Measurements from ENCODE around the gene CCL17.
"Not testable (repeated sequence)": the region's sequence is repeated elsewhere in the genome, so short reads cannot be mapped to it uniquely, and the experiment has no call there.

Gene CCL17

DNA sequence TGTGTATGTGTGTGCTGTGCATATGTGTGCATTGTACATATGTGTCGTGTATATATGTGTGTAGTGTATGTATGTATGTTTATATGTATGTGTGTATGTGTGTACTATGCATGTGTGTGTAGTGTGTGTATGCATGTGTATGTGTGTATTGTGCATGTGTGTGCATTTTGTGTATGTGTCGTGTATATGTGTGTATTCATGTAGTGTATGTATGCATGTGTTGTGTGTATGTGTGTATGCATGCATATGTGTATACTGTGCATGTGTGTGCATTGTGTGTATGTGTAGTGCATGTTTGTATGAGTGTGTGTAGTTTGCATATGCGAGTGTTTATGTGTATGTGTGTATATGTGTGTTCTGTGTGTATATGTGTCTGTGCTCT, 15.5 kb upstream of the CCL17 start:
- H3K4me1 ChIP-seq (ENCODE audit: control insufficient read depth, insufficient read depth, low read length) = no peaks in the 10 kb centered on the region
- H3K9me3 ChIP-seq (replicated peaks; ENCODE audit: low read length) = no peaks in the 10 kb centered on the region
- H3K4me3 ChIP-seq (ENCODE audit: low read length) = no peak overlapping the region
- H3K4me2 ChIP-seq (ENCODE audit: low read length) = no peak overlapping the region
- peaks cover 49% of the 10 kb centered on the region for H3K27me3 ChIP-seq (ENCODE audit: control insufficient read depth, insufficient read depth, low read length)
- H3K9ac ChIP-seq (ENCODE audit: low read depth, low read length) = no peak overlapping the region
- no peaks in the 10 kb centered on the region for H3K36me3 ChIP-seq (ENCODE audit: insufficient read depth, low read length)

DNA sequence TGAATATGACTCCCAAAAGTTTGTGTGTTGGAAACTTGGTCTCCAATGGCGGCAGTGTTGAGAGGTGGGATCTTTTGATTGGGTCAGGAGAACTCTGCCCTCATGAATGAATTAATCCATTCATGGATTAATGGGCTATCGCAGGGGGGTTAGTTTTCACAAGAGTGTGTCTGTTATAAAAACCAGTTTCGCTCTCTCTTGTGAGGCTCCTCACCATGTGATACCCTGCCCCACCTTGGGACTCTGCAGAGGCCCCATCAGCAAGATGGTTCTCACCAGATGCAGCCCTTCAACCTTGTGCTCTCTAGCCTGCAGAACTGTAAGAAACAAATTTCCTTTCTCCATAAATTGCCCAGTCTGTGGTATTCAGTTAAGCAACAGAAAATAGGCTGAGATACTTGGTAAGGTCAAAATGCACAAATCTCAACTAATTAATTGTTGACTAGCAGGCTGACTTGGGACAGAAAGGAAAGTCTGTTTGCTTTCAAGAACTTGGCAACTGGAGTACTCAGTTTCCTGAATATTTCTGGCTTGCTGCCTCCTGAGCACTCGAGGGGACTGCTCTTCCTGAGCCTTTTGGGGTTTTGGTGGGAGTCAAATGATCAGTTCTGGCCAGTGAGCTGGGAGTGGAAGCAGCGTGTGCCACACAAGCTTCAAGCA, 13.8 kb upstream of the CCL17 start:
- H3K9ac ChIP-seq (ENCODE audit: low read depth, low read length) = no peak overlapping the region
- no peaks in the 10 kb centered on the region for H3K4me1 ChIP-seq (ENCODE audit: control insufficient read depth, insufficient read depth, low read length)
- H3K27me3 ChIP-seq (ENCODE audit: control insufficient read depth, insufficient read depth, low read length) = peaks cover 38% of the 10 kb centered on the region
- no peaks in the 10 kb centered on the region for H3K9me3 ChIP-seq (replicated peaks; ENCODE audit: low read length)
- H3K36me3 ChIP-seq (ENCODE audit: insufficient read depth, low read length) = no peaks in the 10 kb centered on the region
- no peak overlapping the region for H3K4me2 ChIP-seq (ENCODE audit: low read length)
- no peak overlapping the region for H3K4me3 ChIP-seq (ENCODE audit: low read length)

DNA sequence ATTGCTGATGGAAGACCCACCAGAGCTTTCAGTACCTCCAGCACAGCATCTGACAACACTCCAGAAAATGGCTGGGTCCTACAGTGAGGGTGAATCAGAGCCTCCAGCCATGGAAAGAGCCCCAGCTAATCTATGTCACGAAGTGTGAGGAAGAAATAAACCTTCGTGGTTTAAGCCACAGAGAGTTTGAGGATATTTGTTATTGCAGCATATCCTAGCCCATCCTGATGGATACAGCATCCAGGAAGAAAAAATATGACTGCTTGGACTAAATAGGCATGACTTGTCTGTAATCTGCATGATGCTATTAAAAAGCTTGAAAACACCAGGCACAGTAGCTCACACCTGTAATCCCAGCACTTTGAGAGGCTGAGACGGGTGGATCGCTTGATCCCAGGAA, 13.3 kb upstream of the CCL17 start:
- no peak overlapping the region for H3K9ac ChIP-seq (ENCODE audit: low read depth, low read length)
- H3K36me3 ChIP-seq (ENCODE audit: insufficient read depth, low read length) = no peaks in the 10 kb centered on the region
- no peak overlapping the region for H3K4me3 ChIP-seq (ENCODE audit: low read length)
- peaks cover 36% of the 10 kb centered on the region for H3K27me3 ChIP-seq (ENCODE audit: control insufficient read depth, insufficient read depth, low read length)
- no peak overlapping the region for H3K4me2 ChIP-seq (ENCODE audit: low read length)
- H3K9me3 ChIP-seq (replicated peaks; ENCODE audit: low read length) = no peaks in the 10 kb centered on the region
- H3K4me1 ChIP-seq (ENCODE audit: control insufficient read depth, insufficient read depth, low read length) = no peaks in the 10 kb centered on the region

DNA sequence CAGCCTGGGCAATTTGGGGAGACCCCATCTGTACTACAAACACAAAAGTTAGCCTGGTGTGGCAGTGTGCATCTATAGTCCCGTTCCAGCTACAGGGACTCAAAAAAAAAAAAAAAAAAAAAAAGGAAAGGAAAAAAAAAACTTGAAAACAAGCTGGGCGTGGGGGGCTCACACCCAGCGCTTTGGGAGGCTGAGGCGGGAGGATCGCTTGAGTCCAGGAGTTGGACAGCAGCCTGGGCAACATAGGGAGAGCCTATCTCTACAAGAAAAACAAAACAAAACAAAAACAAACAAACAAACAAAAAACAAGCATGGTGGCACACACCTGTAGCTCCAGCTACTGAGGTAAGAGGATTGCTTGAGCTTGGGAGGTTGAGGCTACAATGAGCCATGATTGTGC, 12.9 kb upstream of the CCL17 start:
- H3K4me2 ChIP-seq (ENCODE audit: low read length) = no peak overlapping the region
- no peaks in the 10 kb centered on the region for H3K4me1 ChIP-seq (ENCODE audit: control insufficient read depth, insufficient read depth, low read length)
- no peak overlapping the region for H3K9ac ChIP-seq (ENCODE audit: low read depth, low read length)
- H3K27me3 ChIP-seq (ENCODE audit: control insufficient read depth, insufficient read depth, low read length) = peaks cover 34% of the 10 kb centered on the region
- no peaks in the 10 kb centered on the region for H3K9me3 ChIP-seq (replicated peaks; ENCODE audit: low read length)
- no peak overlapping the region for H3K4me3 ChIP-seq (ENCODE audit: low read length)
- no peaks in the 10 kb centered on the region for H3K36me3 ChIP-seq (ENCODE audit: insufficient read depth, low read length)

DNA sequence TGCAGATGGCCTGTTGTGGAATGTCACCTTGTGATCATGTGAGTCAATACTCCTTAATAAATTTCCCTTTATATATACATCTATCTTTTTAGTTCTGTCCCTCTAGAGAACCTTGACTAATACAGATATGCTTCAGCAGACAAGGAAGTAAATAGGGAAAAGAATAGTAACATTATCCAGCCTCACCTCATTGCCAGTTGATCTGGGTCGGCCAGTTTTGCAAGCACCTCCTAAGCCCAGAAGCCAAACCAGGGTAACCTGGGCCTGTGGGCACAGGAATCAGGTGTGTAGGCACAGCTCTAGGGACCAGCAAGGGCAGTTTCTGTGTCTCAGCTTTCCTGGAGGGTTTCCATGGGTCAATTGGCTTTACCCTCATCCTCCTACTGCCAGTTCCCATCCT, 11.9 kb upstream of the CCL17 start:
- Histone ChIP-seq H3K36me3 (ENCODE audit: insufficient read depth, low read length) (no peaks in the 10 kb centered on the region), H3K9me3 (replicated peaks; ENCODE audit: low read length) (no peaks in the 10 kb centered on the region), H3K4me1 (ENCODE audit: control insufficient read depth, insufficient read depth, low read length) (no peaks in the 10 kb centered on the region), H3K9ac (ENCODE audit: low read depth, low read length) (no peak overlapping the region), H3K27me3 (ENCODE audit: control insufficient read depth, insufficient read depth, low read length) (peaks cover 43% of the 10 kb centered on the region), H3K4me3 (ENCODE audit: low read length) (no peak overlapping the region), H3K4me2 (ENCODE audit: low read length) (no peak overlapping the region)

DNA sequence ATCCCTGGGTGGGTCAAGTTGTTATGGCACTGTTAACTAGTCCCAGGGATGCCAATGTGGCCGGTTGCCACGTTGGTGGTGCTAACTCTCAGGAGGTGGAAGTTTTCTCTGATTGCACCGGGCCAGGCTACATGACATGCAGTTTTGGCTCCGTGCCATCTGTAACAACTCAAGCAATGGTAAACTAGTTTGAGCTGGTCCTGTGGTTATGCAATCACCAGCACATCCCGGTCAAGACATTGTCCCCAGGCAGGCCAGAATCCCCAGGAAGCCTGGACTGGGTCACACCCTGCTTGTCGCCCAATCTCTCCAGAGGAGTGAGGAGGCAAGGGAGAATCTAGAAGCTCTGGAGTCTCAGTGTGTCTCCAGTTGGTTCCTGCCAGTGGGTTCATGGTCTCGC, 10.1 kb upstream of the CCL17 start:
- no peak overlapping the region for H3K9ac ChIP-seq (ENCODE audit: low read depth, low read length)
- peaks cover 49% of the 10 kb centered on the region for H3K27me3 ChIP-seq (ENCODE audit: control insufficient read depth, insufficient read depth, low read length)
- no peaks in the 10 kb centered on the region for H3K9me3 ChIP-seq (replicated peaks; ENCODE audit: low read length)
- H3K4me3 ChIP-seq (ENCODE audit: low read length) = no peak overlapping the region
- no peak overlapping the region for H3K4me2 ChIP-seq (ENCODE audit: low read length)
- H3K4me1 ChIP-seq (ENCODE audit: control insufficient read depth, insufficient read depth, low read length) = no peaks in the 10 kb centered on the region
- no peaks in the 10 kb centered on the region for H3K36me3 ChIP-seq (ENCODE audit: insufficient read depth, low read length)

DNA sequence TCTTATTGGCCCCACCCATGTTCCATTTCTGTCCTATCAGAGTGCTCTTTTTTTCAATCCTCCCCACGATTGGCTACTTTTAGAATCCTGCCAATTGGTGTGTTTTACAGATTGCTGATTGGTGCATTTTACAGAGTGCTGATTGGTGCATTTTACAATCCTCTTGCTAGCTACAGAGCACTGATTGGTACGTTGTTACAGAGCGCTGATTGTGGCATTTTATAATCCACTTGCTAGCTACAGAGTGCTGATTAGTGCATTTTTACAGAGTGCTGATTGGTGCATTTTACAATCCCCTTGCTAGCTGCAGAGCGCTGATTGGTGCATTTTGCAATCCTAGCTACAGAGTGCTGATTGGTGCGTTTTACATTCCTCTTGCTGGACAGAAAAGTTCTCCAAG, 9.5 kb upstream of the CCL17 start:
- Histone ChIP-seq H3K9me3 (replicated peaks; ENCODE audit: low read length) (no peaks in the 10 kb centered on the region), H3K4me3 (ENCODE audit: low read length) (no peak overlapping the region), H3K36me3 (ENCODE audit: insufficient read depth, low read length) (no peaks in the 10 kb centered on the region), H3K9ac (ENCODE audit: low read depth, low read length) (no peak overlapping the region), H3K27me3 (ENCODE audit: control insufficient read depth, insufficient read depth, low read length) (peaks cover 43% of the 10 kb centered on the region), H3K4me1 (ENCODE audit: control insufficient read depth, insufficient read depth, low read length) (no peaks in the 10 kb centered on the region), H3K4me2 (ENCODE audit: low read length) (no peak overlapping the region)

DNA sequence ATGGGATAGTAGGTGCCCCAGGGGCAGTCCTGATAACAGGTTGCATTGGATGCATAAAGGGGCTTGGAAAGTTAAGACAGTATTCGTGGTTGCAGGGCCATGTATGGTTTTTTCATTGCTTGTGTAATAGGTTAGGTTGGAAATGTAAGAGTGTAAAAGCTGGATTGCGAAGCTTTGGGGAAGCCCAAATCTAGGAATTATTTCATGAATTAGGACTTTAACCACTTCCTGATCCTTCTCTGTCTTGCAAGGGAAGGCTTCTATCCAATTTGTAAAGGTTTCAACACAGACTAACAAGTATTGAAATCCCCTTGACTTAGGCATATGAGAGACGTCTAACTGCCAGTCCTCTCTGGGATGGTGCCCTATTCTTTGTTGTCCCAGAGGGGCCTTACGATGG, 7.8 kb upstream of the CCL17 start:
- Histone ChIP-seq H3K9me3 (replicated peaks; ENCODE audit: low read length) (no peaks in the 10 kb centered on the region), H3K27me3 (ENCODE audit: control insufficient read depth, insufficient read depth, low read length) (peaks cover 37% of the 10 kb centered on the region), H3K4me1 (ENCODE audit: control insufficient read depth, insufficient read depth, low read length) (no peaks in the 10 kb centered on the region), H3K36me3 (ENCODE audit: insufficient read depth, low read length) (no peaks in the 10 kb centered on the region), H3K9ac (ENCODE audit: low read depth, low read length) (no peak overlapping the region), H3K4me2 (ENCODE audit: low read length) (no peak overlapping the region), H3K4me3 (ENCODE audit: low read length) (no peak overlapping the region)

DNA sequence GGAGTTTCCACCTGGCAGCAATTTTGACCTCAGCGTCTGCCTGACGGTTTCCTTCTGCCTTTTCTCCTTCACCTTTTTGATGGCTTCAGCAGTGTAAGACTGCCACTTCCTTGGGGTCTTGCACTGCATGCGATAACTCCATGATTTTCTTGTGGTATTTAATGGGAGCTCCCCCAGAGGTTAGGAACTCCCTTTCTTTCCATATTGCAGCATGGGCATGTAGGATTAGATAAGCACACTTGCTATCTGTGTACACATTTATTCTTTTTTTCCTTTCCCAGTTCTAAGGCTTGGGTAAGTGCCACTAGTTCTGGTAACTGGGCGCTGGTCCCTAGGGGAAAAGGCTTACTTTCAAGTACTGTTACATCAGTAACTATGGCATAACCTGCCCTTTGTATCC, 7.1 kb upstream of the CCL17 start:
- H3K4me3 ChIP-seq (ENCODE audit: low read length); H3K9me3 ChIP-seq (replicated peaks; ENCODE audit: low read length); H3K9ac ChIP-seq (ENCODE audit: low read depth, low read length); H3K4me1 ChIP-seq (ENCODE audit: control insufficient read depth, insufficient read depth, low read length); H3K4me2 ChIP-seq (ENCODE audit: low read length); H3K36me3 ChIP-seq (ENCODE audit: insufficient read depth, low read length): not testable (repeated sequence)
- peaks cover 41% of the 10 kb centered on the region for H3K27me3 ChIP-seq (ENCODE audit: control insufficient read depth, insufficient read depth, low read length)

DNA sequence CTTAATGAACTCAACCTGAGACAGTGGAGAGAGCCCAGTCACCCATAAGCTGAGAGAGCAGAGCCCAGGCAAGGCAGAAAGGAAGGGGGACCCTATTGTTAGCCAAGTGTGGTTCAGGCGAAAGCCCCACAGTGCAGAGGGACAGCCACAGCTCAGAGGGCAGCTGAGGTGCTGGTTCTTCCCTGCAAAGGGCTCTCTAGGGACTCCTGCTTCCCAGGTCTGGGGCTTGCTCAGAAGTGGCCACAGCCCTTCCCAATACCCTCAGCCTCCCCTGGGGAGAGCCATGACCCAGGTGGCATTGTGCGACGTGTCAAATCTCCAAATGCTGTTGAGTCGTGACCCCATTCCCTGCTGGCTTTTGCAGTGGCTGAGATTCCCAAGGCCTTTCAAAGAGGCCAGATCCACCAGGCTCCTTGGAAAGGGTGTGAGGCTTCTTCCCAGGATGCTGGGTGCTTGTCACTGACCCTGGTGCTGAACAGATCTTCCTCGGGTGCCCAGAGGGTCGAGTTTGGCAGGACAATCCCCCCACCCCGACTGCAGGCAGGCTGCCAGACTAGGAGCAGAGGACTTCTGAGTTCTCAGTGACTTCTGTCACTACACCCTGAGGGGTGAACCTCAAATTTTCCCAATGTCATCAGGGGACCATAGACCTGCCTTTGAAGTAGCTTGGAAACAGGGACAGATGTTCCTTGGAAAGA, 2.5 kb upstream of the CCL17 start:
- Histone ChIP-seq H3K9ac (ENCODE audit: low read depth, low read length) (no peak overlapping the region), H3K4me3 (ENCODE audit: low read length) (no peak overlapping the region), H3K4me1 (ENCODE audit: control insufficient read depth, insufficient read depth, low read length) (no peaks in the 10 kb centered on the region), H3K36me3 (ENCODE audit: insufficient read depth, low read length) (no peaks in the 10 kb centered on the region), H3K9me3 (replicated peaks; ENCODE audit: low read length) (no peaks in the 10 kb centered on the region), H3K4me2 (ENCODE audit: low read length) (no peak overlapping the region), H3K27me3 (ENCODE audit: control insufficient read depth, insufficient read depth, low read length) (peaks cover 44% of the 10 kb centered on the region)

DNA sequence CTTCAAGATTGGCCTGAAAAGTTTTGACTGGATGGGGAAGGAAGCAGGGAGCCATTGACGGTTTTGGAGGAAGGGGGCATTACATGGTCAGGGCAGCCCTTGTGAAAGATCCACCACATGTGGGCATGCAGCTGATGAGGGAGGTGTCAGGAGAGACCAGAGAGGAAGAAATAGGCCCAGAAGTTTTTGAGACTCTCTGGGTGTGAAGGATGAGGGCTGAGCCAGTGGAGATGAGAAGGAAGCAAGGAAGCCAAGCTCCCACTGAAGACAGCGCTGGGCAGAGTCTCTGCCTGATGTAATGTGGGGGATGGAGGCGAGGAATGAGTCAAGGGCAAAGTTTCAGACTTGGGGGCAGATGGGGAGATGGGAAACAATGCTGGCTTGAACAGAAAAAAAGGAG, 530 bp downstream of the CCL17 start:
- no peak overlapping the region for H3K9ac ChIP-seq (ENCODE audit: low read depth, low read length)
- H3K4me2 ChIP-seq (ENCODE audit: low read length) = no peak overlapping the region
- no peaks in the 10 kb centered on the region for H3K4me1 ChIP-seq (ENCODE audit: control insufficient read depth, insufficient read depth, low read length)
- no peaks in the 10 kb centered on the region for H3K36me3 ChIP-seq (ENCODE audit: insufficient read depth, low read length)
- H3K27me3 ChIP-seq (ENCODE audit: control insufficient read depth, insufficient read depth, low read length) = peaks cover 51% of the 10 kb centered on the region
- no peaks in the 10 kb centered on the region for H3K9me3 ChIP-seq (replicated peaks; ENCODE audit: low read length)
- no peak overlapping the region for H3K4me3 ChIP-seq (ENCODE audit: low read length)

DNA sequence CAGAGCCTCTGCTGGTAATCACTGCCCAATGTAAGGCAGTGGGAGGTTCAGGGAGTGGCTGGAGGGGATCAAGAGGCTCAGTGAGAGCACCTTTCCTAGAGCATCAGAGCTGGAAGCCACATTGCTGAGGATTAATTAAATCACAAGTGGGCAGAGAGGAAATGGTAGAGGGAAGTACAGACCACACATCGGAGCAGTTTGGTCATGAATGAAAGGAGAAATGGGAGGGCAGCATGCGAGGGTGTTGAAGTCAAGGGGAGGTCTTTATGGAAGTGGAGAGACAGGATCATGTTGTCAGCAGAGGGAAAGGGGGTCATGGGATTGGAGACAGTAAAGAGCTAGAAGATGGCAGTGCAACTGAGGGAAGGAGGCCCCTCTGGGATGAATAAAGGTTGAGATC, 2.3 kb downstream of the CCL17 start:
- Histone ChIP-seq H3K4me3 (ENCODE audit: low read length) (no peak overlapping the region), H3K27me3 (ENCODE audit: control insufficient read depth, insufficient read depth, low read length) (peaks cover 60% of the 10 kb centered on the region), H3K4me1 (ENCODE audit: control insufficient read depth, insufficient read depth, low read length) (no peaks in the 10 kb centered on the region), H3K4me2 (ENCODE audit: low read length) (no peak overlapping the region), H3K36me3 (ENCODE audit: insufficient read depth, low read length) (no peaks in the 10 kb centered on the region), H3K9me3 (replicated peaks; ENCODE audit: low read length) (no peaks in the 10 kb centered on the region), H3K9ac (ENCODE audit: low read depth, low read length) (no peak overlapping the region)

Data from skeletal muscle satellite cell (primary cell).